Prostate gland (tissue), 2 donors: ENCODE results near the gene PDGFA.

ENCODE experiments used
- CTCF ChIP-seq, 4 experiments: fragments of 200-600 bp in 2 of 4; fragments of 450-650 bp in 2 of 4; sonication (generic) in 2 of 4; IDR thresholded peaks; 1 replicate in 3 of 4; 2 replicates in 1 of 4; pipeline ENCODE4 v1.5.1; 2016 to 2019; ENCODE audit warnings: antibody characterized with exemption in 4 of 4, mild to moderate bottlenecking in 2 of 4, moderate library complexity in 2 of 4
- POLR2A ChIP-seq: fragments of 450-650 bp; IDR thresholded peaks from one replicate; pipeline ENCODE4 v1.6.1; 2016; ENCODE audit warnings: antibody characterized with exemption, mild to moderate bottlenecking
- POLR2AphosphoS5 ChIP-seq: sonication (generic); formaldehyde crosslinking; IDR thresholded peaks from one replicate; pipeline ENCODE4 v1.6.1; 2017; ENCODE audit warnings: antibody characterized with exemption

GRCh38 chr7:548401-548800 is 28.8 kb upstream of the PDGFA start:
- TF ChIP-seq CTCF (IDR thresholded peaks at IDR 0.05) (no peak), POLR2A (no peak), POLR2AphosphoS5 (no peak)
